Body of pancreas (tissue), 4 donors: ENCODE results near the gene ADAMTSL1. TPM values are rescaled to one million over a fixed set of nuclear protein-coding genes. Genes with fewer than 3 reads are reported as not detected.

Source experiments
- ATAC-seq: fragments of 150-250 bp; one replicate; pipeline ENCODE4 v1.9.1; 2016
- DNase-seq, 4 donors: peaks; one replicate each; pipeline ENCODE4 v3.0.0-alpha.2; 2019
- H3K27ac ChIP-seq, 4 donors: fragments of 200-600 bp; sonication (generic); 1 replicate in 3 of 4; 2 replicates in 1 of 4; pipeline versions ENCODE4 v1.5.1 to v1.6.1; 2016 to 2019; ENCODE audit warnings: mild to moderate bottlenecking in 1 of 4, mixed read lengths in 1 of 4, moderate library complexity in 1 of 4
- H3K27me3 ChIP-seq, 2 donors: fragments of 200-600 bp; sonication (generic); one replicate each; pipeline ENCODE4 v1.6.0; 2016; ENCODE audit warnings: mild to moderate bottlenecking in 1 of 2
- H3K36me3 ChIP-seq, 2 donors: fragments of 200-600 bp; sonication (generic); replicated peaks in 1 of 2; 2 replicates each; pipeline ENCODE4 v1.5.1; 2016; ENCODE audit warnings: low read depth in 2 of 2; ENCODE audit not compliant: insufficient read depth in 1 of 2
- H3K4me1 ChIP-seq: fragments of 200-600 bp; sonication (generic); one replicate; pipeline ENCODE4 v1.6.0; 2016
- H3K4me3 ChIP-seq, 2 donors: fragments of 200-600 bp; sonication (generic); 1 replicate in 1 of 2; 2 replicates in 1 of 2; pipeline ENCODE4 v1.5.1; 2016 to 2019
- H3K9me3 ChIP-seq, 3 donors: fragments of 200-600 bp; sonication (generic); 1 replicate in 2 of 3; 2 replicates in 1 of 3; pipeline ENCODE4 v1.5.1; 2016
- CTCF ChIP-seq, 7 experiments: fragments of 450-650 bp in 4 of 7; fragments of 200-600 bp in 3 of 7; sonication (generic) in 3 of 7; IDR thresholded peaks; one replicate each; pipeline ENCODE4 v1.5.1; 2016 to 2019; ENCODE audit warnings: antibody characterized with exemption in 7 of 7
- POLR2A ChIP-seq, 3 donors: fragments of 450-650 bp; IDR thresholded peaks; one replicate each; pipeline ENCODE4 v1.6.1; 2016; ENCODE audit warnings: antibody characterized with exemption in 3 of 3, mild to moderate bottlenecking in 2 of 3
- WGBS, 2 donors: methylation state at CpG; one replicate each; pipeline ENCODE4 v1.1.5; 2017; 5-methylcytosine and 5-hydroxymethylcytosine counted together
- intact Hi-C: fragments of 100-400 bp; cut with DNase I; formaldehyde crosslinking; loops from one replicate; pipeline ENCODE4 v1.15.1; 2023
- microRNA-seq, 2 donors: library from miRNA; unstranded; fragments of <30 nt; microRNA quantifications; one replicate each; pipeline ENCODE4, GENCODE V29; 2016; ENCODE audit warnings: borderline number of aligned reads in 2 of 2, borderline replicate concordance in 2 of 2
- small RNA-seq: library from RNA; depleted of rRNA; stranded (forward); fragments of <200 nt; gene quantifications from one replicate; pipeline ENCODE3, GENCODE V24; 2016
- total RNA-seq, 2 donors: library from RNA; depleted of rRNA; stranded (reverse); fragments of >200 nt; gene quantifications; one replicate each; pipeline ENCODE4 v1.1.0, GENCODE V29; 2016

The ADAMTSL1 gene
- total RNA-seq, 2 donors from 2014 or later, result 0.52 to 0.99 TPM

- Histone ChIP-seq H3K4me3 (no peak overlapping the region), H3K27ac (no peak overlapping the region), H3K36me3 (no peaks in the 10 kb centered on the region), H3K9me3 (no peaks in the 10 kb centered on the region), H3K4me1 (no peaks in the 10 kb centered on the region), H3K27me3 (no peaks in the 10 kb centered on the region)
- TF ChIP-seq POLR2A (IDR thresholded peaks at IDR 0.05) (no peak), CTCF (IDR thresholded peaks at IDR 0.05) (no peak)
- intact Hi-C loops, result no loop called here
- DNase-seq (no peak), ATAC-seq (no peak)
- WGBS, 2 donors, result 63 to 68% methylated on average over 2 of the region's 2 CpGs
Measured at GRCh38 chr9:18955626-18956025, 481.7 kb downstream of the ADAMTSL1 start.

Small RNAs within 50 kb of the gene (microRNA-seq; reads per million reads assigned to microRNA genes)
- gene MIR3152, result 0 reads per million in 2 donors

Small RNAs within 50 kb of the gene (small RNA-seq; reads per million reads assigned to genes)
- not detected for gene MIR3152
